Measurements from ENCODE around the gene CBARP.

Gene CBARP

GRCh38 chr19:1274081-1274851, 36.5 kb upstream of the CBARP start:
- FAIRE-seq (no peak), DNase-seq (ENCODE audit: insufficient read length, low spot score) (no peak)
- TF ChIP-seq CTCF (IDR thresholded peaks at IDR 0.05; ENCODE audit: insufficient read depth, missing control alignments): no peak

DNA sequence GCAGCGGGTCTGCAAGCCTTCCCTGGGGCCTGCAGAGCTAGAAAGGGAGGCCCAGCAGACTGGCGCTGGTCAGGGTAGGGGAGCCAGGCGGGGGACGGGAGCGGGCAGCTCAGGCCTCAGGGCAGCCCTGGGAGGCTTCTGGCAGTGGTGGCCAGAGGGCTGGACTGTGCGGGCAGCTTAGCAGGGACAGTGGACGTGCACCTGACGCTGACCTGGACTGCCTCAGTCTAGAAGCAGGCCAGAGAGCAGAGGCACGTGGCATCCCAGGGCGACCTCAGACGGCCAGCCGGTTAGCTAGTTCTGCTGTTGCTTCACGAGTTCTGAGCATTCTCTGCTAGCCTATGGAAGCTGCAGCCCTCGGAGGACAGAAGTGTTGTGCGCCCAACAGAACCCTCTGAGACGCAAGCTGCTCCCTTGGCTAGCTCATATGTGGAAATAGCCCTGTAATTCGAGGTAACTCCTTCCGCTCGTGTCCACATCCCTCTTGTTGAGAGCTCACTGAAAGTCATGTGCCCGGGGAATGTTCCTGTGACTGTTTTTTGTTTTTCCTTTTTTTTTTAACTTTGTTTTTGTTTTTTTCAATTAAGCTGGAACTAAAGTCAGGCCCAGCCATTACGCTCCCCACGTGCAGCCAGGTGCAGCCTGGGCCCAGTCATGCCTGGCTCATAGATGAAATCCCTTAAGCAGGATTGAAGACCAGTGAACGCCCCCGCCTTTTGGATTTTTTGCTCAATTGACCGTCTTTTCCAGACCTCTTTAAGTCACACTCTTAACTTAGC, 35.6 kb upstream of the CBARP start:
- no peak for DNase-seq (ENCODE audit: insufficient read length, low spot score)
- no peak for FAIRE-seq
- TF ChIP-seq CTCF (IDR thresholded peaks at IDR 0.05; ENCODE audit: insufficient read depth, missing control alignments): no peak

GRCh38 chr19:1272423-1273262, 34.8 kb upstream of the CBARP start:
- no peak for TF ChIP-seq CTCF (IDR thresholded peaks at IDR 0.05; ENCODE audit: insufficient read depth, missing control alignments)
- DNase-seq (ENCODE audit: insufficient read length, low spot score) (no peak), FAIRE-seq (no peak)

DNA sequence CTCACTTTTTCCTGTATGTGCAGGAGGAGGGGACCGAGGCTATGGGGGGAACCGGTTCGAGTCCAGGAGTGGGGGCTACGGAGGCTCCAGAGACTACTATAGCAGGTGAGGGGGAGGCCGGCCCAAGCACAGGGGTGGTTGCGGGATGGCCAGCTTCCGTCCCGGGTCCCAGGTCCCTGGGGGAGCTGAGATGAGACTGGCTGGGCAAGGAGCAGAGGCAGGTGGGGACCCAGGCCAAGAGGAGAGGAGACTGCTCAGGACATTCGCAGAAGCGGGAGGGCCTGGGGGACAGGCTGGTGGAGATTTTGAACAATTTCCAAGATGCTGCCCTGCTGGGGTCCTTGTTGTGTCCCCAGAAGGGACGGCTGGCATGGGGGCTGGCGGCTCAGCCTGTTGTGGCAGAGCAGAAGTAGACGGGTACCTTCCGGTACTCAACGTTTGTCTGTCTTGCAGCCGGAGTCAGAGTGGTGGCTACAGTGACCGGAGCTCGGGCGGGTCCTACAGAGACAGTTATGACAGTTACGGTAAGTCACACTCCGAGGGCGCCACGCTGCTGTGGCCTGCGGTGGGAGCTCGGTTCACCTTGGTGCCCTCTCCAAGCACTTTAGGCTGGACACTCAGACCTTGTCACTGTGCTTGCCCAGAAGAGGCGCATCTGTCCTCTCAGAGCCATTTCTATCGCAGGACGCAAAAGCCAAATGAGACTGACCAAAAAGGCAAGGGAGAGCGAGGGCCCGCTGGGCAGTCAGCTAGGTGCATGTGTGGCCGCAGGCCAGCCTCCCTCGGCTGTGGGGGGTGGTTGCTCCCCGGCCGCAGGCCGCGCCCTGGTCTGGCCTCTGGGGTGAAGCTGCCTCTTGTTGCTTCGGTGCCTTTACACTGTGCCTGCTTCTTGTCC, 34.0 kb upstream of the CBARP start:
- TF ChIP-seq CTCF (IDR thresholded peaks at IDR 0.05; ENCODE audit: insufficient read depth, missing control alignments): no peak
- FAIRE-seq (no peak), DNase-seq (ENCODE audit: insufficient read length, low spot score) (no peak)

DNA sequence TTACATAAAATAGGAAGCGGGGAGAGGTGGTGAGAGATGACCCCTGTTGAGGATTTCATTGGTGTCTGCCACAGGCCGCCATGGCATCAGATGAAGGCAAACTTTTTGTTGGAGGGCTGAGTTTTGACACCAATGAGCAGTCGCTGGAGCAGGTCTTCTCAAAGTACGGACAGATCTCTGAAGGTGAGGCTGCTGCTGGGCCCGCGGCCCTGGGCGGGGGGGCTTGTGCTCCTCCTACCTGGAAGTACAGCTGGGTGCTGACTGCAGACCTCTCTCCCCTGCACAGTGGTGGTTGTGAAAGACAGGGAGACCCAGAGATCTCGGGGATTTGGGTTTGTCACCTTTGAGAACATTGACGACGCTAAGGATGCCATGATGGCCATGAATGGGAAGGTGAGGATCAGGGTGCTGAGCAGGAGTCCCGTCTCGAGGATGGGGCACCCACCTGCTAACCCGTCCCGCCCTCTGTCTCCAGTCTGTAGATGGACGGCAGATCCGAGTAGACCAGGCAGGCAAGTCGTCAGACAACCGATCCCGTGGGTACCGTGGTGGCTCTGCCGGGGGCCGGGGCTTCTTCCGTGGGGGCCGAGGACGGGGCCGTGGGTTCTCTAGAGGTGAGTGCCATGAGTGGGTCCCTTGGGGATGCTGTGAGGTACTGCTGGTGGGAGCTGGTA, 33.2 kb upstream of the CBARP start:
- no peak for FAIRE-seq
- TF ChIP-seq CTCF (IDR thresholded peaks at IDR 0.05; ENCODE audit: insufficient read depth, missing control alignments): no peak
- DNase-seq (ENCODE audit: insufficient read length, low spot score): no peak
